ENCODE measurements around the gene BGN.
A peak's percentile ranks its signal among the peaks of the same experiment; 100 is the strongest.

BGN gene

GRCh38 chrX:153462291-153462690, 32.5 kb upstream of the BGN start:
- DNase-seq = no peak

DNA sequence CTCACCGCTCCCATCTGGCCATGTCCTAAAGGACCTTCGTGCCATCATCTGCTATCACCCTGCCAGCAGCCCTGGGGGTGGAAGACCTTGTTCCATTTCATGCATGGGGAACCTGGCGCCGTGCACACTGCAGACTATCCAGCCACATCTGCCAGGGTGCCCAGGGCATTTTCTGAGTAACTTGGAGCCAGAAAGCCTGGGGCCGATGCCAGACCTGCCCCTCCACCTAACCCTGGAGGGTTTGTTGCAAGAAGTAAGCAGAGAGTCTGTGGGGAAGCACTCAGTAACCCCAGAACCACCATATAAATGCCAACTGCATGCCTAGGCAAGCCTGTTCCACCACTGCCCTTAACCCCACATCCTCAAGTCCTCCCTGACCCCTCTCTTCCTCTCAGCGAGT, 31.7 kb upstream of the BGN start:
- DNase-seq = no peak

DNA sequence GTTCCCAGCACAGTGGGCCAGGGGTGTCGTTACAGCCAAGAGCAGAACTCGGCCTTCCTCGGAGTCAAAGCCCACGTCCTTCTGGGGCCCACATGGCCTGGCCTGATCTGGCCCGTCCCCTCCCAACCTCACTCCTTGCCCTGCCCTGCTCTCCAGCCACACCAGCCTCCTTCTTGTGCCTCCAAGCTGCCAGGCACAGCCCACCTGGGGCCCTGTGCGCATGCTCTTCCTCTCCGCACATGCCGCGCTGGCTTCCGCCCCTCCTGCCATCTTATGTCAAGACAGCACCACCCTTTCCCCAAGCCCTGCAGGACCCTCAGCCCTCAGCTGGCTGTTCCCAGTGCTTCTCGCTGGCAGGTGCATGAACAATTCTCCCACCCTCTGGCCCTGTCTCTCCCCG, 31.2 kb upstream of the BGN start:
- DNase-seq = no peak

DNA sequence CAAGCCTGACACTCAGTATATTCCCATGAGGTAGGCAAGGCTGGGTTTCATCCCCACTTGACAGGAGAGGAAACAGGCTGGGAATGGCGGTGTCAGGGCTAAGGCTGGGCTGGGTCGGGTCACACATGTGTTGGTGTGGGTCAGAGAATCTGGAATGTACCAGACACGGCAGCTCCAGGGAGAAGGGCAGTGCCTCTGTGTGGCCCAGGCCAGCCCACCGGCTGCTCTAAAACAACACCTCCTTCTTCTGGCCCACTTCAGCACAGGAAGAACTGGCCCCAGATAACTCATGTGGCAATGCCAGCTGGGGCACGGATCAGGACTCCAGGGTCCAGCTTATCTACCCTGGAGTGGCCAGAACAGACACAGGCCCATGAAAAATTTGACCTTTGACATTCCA, 30.7 kb upstream of the BGN start:
- no peak for DNase-seq

DNA sequence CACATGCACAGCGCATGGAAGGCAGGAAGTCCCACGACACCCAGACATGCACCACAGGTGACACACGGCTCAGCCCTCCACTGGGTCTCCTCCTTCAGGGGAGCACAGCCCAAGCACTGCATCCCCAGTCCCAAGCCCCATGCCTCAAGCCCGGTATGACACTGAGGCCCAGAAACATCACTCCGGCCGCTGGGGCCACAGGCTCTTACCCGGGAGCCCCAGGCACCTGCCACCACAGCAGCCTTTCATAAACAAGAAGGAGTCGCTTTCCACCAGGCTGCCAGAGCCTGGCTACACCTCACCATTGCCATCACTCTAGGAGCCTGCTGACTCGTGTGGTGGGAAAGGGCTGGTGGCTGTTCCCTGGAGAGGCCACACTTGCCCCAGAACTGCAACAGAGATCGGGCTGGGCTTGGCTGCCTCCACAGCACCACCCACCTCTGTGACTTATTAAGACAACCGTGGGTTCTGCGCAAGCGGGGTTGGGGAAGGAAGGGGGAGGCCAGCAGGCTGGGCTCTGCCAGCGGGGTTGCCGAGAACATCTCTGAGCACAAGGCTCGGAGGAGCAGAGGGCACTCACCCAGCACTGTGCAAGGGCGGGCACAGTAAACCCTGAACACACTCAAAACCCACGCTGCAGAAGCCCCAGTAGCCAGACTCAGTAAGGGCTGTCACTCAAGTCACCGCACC, 28.9 kb upstream of the BGN start:
- no peak for DNase-seq

GRCh38 chrX:153468008-153468580, 26.7 kb upstream of the BGN start:
- no peak for DNase-seq

- peak; percentile 2 to 15 for DNase-seq
Observed at GRCh38 chrX:153469811-153470410, 24.9 kb upstream of the BGN start.

GRCh38 chrX:153470411-153471363, 24.1 kb upstream of the BGN start, which contains the start of gene HAUS7:
Gene HAUS7 (minus strand): TSS chrX:153470576. CDS start chrX:153470557, 19 bp downstream.
- DNase-seq = peak; percentile 87 to 89

- no peak for DNase-seq
Observed at GRCh38 chrX:153471663-153472280, 23.0 kb upstream of the BGN start.

- no peak for DNase-seq
Observed at GRCh38 chrX:153473126-153473525, 21.7 kb upstream of the BGN start.

DNA sequence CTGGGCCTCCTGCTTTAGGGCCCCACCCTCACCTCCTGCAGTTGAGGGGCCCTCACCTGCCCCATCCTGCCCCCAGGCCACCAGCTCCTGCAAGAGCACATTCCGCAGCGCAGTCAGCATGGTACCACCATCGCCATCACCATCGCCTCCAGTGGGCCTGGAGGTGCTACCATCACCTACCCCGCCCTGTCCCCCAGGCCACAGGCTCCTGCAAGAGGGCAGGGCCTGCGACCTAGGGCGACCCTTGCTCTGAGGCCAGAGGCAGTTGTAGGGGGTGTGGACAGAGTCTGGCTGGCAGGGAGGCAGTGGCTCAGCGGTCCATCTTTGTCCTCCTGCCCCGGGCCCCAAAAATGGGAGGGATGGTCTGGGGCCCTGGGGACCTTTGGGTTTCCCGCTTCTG, 20.5 kb upstream of the BGN start:
- DNase-seq = no peak

GRCh38 chrX:153474718-153475117, 20.1 kb upstream of the BGN start:
- peak in 1 of 2 donors; percentile 30 for DNase-seq

DNA sequence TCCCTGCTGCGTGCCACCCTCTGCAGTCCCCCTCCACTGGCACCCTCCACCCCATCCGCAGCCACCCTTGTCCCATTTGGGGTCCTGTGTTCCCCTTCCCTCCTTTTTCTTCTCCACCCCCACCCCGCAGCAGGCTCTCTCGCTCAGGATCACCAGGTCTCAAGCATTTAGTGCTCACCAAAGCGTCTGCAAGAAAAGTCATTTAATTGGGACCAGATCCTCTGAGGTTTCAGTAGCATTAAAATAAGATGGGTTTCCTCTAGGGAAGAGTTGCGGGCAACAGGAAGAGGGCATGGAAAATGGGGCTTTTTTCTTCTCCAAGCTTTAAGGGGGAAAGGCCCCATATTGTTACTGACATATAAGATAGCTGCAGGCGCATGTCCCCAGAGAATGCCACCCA, 19.5 kb upstream of the BGN start:
- DNase-seq = no peak

- no peak for DNase-seq
Observed at GRCh38 chrX:153475751-153476281, 19.0 kb upstream of the BGN start.

DNA sequence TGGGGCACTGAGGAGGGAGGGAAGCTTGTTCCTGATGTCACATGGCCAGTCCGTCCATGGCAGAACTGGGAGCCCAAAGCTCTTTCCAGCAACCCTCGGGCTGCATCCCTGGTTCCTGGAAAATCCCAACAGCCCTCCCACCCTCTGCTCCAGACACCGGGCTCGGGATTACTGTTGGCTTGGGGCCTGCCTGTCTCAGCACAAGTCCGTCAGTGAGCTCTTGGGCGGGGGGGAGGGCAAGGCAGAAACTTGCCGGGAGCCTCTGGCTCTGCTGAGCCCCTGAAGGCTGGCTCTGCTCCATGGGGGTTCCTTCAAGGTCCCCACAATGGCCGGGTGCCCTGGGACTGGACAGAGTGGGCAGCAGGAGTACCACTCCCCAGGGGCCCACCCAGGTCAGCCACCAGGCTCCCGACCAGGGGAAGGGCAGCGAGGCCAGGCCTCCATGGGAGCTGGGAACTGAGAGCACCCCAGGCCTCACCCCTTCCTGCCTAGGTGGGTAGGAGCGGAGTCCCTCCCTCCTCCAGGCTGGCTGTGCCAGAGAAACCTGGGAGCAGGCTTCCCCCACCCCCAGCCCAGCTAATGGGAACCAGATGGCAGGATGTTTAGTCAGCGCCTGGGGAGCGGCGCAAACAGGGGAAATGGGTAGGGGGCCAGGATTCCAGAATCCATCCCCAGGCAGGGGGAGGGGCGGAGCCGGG, 18.0 kb upstream of the BGN start:
- DNase-seq = no peak

GRCh38 chrX:153477364-153477857, 17.4 kb upstream of the BGN start:
- no peak for DNase-seq

DNA sequence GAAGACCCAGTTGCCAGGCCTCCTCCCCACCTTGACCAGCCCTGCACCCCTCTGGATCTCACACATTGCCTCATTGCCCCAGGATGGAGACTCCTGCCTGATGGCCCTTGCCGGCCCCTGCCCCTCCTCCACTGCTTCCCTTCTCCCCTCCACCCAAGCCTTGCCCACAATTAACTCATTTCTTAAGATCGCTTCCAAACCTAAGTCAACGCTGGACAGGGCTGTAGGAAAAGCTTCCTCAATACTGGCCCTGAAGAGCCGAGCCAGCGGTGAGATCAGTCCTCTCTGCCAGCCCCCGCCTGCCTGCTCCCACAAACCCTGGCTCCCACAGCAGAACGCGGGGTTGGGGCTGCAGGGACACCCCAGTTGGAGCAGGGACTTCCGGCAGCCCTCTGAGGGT, 16.9 kb upstream of the BGN start:
- DNase-seq = no peak

DNA sequence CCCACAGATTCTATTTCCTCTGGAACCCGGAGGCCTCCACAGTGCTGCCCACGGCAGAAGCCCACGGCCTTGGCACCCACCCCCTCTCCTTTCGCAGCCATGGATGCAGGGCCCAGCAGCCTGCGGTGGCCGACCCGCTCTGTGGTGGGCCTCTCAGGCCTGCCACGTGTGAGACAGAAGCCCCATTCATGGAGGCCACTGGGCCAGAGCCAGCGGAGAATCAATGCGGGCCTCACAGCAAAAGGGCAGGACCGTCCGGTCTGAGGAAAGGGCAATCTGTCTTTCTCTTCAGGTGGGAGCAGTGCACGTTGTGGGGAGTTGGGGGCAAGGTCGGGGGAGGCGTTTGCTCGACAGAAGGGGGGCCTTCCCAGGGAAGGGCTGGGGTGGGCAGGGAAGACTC, 16.0 kb upstream of the BGN start:
- DNase-seq = no peak

DNA sequence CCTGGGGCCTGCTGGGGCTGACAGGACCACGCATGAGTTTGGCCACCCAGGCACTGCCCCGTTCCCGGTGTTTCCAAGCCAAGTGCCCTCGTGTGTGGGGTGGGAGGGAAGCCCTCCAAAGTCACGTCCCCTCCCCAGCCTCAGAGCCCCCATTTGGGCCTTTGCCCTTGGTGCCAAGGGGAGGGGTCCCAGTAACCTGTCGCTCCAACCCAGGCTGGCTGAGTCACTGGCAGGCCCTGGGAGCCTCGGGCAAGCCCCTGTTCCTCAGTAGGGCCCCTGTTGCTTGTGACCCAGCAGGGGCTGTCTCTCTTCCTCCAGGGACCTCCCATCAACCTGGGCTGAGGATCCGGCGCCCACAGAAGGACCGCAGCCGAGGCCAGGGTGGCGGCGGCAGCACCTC, 13.7 kb upstream of the BGN start:
- DNase-seq = no peak

DNA sequence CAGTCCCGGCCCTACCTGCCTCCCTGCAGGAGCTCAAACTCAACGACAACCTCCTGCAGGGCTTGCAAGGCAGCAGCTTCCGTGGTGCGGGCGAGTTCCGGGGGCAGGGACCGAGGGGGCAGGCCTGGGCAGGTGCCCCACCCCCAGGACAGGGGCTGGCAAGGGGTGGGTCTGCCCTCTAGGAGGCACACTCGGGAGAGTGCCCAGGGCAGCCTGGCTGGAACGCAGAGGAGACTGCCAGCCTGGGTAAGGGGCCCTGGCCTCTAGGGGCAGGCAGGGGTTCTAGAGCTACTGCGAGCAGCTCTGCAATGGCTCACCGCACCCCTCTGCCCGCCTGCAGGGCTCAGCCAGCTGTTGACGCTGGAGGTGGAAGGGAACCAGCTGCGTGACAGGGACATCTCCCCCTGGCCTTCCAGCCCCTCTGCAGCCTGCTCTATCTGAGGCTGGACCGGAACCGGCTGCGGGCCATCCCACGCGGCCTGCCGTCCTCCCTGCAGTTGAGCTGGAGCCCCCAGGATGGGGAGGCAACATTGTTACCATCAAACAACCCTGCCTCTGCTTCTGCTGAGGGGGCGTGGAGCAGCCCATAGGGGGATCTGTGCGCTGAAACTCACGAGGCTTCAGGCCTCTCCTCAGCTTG, 12.3 kb upstream of the BGN start:
- no peak for DNase-seq

Measured in inflammatory macrophage (primary cell).